Measurements from ENCODE around the gene LYL1.
A peak's percentile ranks its signal among the peaks of the same experiment; 100 is the strongest.

LYL1 gene

DNA sequence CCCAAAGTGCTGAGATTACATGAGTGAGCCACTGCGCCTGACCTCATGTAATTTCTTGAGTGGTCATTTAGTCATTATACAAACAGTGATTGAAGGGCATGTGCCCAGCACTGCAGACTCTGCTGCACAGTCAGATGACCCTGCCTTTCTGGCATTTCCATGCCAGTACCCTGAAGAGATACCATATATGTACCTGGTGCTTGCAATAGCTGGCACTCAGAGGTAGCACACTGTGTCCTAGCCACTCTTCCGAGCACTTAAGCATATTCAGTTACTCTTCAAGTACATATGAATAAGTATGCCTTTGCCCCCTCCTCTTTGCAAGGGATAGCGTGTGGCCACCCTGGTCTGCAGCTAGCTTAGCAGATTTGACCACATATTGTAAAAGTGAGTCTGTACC lies 32.0 kb upstream of the LYL1 start:
- H3K9me3 Mint-ChIP-seq, result no peaks in the 10 kb centered on the region
- H3K4me3 Mint-ChIP-seq, result no peak overlapping the region
- peaks cover 24% of the 10 kb centered on the region for H3K4me1 Mint-ChIP-seq
- H3K27me3 Mint-ChIP-seq, result no peaks in the 10 kb centered on the region
- H3K27ac Mint-ChIP-seq, result no peak overlapping the region
- H3K36me3 Mint-ChIP-seq, result peaks cover 2% of the 10 kb centered on the region

- Mint-ChIP-seq H3K4me3 (no peak overlapping the region), H3K27ac (no peak overlapping the region), H3K4me1 (peaks cover 31% of the 10 kb centered on the region), H3K27me3 (no peaks in the 10 kb centered on the region), H3K9me3 (no peaks in the 10 kb centered on the region), H3K36me3 (peaks cover 2% of the 10 kb centered on the region)
Measured at GRCh38 chr19:13133241-13133870, 30.7 kb upstream of the LYL1 start.

- Mint-ChIP-seq H3K27me3 (no peaks in the 10 kb centered on the region), H3K4me3 (peak overlapping the region; percentile 64), H3K27ac (peak overlapping the region; percentile 85), H3K36me3 (peaks cover 2% of the 10 kb centered on the region), H3K9me3 (no peaks in the 10 kb centered on the region), H3K4me1 (peaks cover 36% of the 10 kb centered on the region)
Measured at GRCh38 chr19:13132471-13133180, 30.0 kb upstream of the LYL1 start.

GRCh38 chr19:13130886-13131490 lies 28.3 kb upstream of the LYL1 start:
- Mint-ChIP-seq H3K36me3 (no peaks in the 10 kb centered on the region), H3K27me3 (no peaks in the 10 kb centered on the region), H3K4me1 (peaks cover 36% of the 10 kb centered on the region), H3K27ac (peak overlapping the region; percentile 35), H3K4me3 (no peak overlapping the region), H3K9me3 (no peaks in the 10 kb centered on the region)

GRCh38 chr19:13129384-13129783 lies 26.7 kb upstream of the LYL1 start:
- Mint-ChIP-seq H3K27me3 (no peaks in the 10 kb centered on the region), H3K4me1 (peaks cover 36% of the 10 kb centered on the region), H3K4me3 (no peak overlapping the region), H3K9me3 (no peaks in the 10 kb centered on the region), H3K27ac (no peak overlapping the region), H3K36me3 (no peaks in the 10 kb centered on the region)

- no peaks in the 10 kb centered on the region for H3K36me3 Mint-ChIP-seq
- no peaks in the 10 kb centered on the region for H3K9me3 Mint-ChIP-seq
- no peak overlapping the region for H3K27ac Mint-ChIP-seq
- no peak overlapping the region for H3K4me3 Mint-ChIP-seq
- H3K4me1 Mint-ChIP-seq, result peaks cover 37% of the 10 kb centered on the region
- H3K27me3 Mint-ChIP-seq, result no peaks in the 10 kb centered on the region
Measured at GRCh38 chr19:13128583-13128982, 25.9 kb upstream of the LYL1 start.

DNA sequence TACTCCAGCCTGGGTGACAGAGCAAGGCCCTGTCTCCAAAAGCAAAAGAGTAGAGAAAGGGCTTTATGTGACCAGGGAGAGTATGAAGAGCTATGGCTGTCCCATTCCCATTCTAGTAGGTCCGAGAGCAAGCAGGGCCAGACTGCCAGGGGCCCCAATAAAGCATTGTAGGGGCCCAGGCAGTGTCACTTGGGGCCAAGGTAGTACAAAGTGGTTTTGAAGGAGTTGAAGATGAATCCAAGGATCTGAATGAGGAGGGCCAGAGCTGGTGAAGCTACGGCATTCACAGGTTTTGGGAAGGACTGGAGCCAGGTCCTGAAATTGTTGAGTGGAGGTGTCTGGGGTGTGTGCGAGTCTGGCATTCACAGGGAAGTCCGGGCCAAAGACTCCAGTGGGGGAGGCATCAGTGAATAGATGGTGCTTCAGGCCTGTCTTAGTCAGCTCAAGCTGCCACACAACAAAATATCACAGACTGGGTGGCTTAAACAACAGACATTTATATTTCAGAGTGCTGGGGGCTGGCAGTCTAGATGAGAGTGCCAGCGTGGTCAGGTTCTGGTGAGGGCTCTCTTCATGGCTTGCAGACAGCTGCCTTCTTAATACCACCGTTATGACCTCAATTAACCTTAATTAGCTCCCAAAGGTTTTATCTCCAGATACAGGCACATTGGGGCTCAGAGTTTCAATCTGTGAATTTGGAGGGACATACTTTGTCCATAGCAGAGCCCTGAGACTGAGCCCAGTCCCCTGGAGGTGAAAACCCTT lies 25.3 kb upstream of the LYL1 start:
- H3K36me3 Mint-ChIP-seq, result no peaks in the 10 kb centered on the region
- no peaks in the 10 kb centered on the region for H3K9me3 Mint-ChIP-seq
- no peak overlapping the region for H3K4me3 Mint-ChIP-seq
- H3K27ac Mint-ChIP-seq, result peak overlapping the region; percentile 85
- no peaks in the 10 kb centered on the region for H3K27me3 Mint-ChIP-seq
- H3K4me1 Mint-ChIP-seq, result peaks cover 35% of the 10 kb centered on the region

GRCh38 chr19:13127051-13127450 lies 24.4 kb upstream of the LYL1 start:
- H3K27me3 Mint-ChIP-seq, result no peaks in the 10 kb centered on the region
- peaks cover 37% of the 10 kb centered on the region for H3K4me1 Mint-ChIP-seq
- no peaks in the 10 kb centered on the region for H3K36me3 Mint-ChIP-seq
- H3K27ac Mint-ChIP-seq, result no peak overlapping the region
- no peak overlapping the region for H3K4me3 Mint-ChIP-seq
- no peaks in the 10 kb centered on the region for H3K9me3 Mint-ChIP-seq

- H3K36me3 Mint-ChIP-seq, result no peaks in the 10 kb centered on the region
- no peaks in the 10 kb centered on the region for H3K27me3 Mint-ChIP-seq
- no peaks in the 10 kb centered on the region for H3K9me3 Mint-ChIP-seq
- peak overlapping the region; percentile 87 for H3K27ac Mint-ChIP-seq
- peaks cover 50% of the 10 kb centered on the region for H3K4me1 Mint-ChIP-seq
- H3K4me3 Mint-ChIP-seq, result no peak overlapping the region
Measured at GRCh38 chr19:13122980-13123957, 20.6 kb upstream of the LYL1 start.

DNA sequence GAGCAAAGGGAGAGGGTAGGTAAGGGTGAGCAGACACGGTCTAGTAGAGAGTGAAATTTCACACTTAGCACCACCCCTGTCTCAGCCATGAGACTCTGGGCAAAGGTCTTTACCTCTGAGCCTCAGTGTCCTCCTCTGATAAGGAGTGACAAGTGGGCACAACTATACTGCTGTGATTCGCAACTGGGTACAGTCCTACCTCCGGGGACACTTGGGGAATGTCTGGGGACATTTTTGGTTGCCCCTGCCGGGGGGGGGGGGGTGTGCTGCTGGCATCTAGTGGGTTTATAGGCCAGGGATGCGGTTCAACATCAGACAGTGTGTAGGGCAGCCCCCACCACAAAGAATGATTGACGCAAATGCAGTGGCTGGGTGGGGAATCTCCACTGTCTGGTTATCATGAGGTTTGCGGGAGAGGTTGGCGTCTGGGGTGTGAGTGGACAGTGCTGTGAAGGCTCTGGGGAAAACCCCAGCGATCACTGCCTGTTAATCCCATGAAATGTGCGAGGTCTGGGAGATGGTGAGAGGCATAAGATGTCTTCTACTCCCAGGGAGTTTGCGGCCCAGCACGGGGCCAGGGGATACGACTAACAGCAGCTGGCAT lies 19.7 kb upstream of the LYL1 start:
- Mint-ChIP-seq H3K36me3 (no peaks in the 10 kb centered on the region), H3K27me3 (no peaks in the 10 kb centered on the region), H3K27ac (peak overlapping the region; percentile 68), H3K9me3 (no peaks in the 10 kb centered on the region), H3K4me1 (peaks cover 44% of the 10 kb centered on the region), H3K4me3 (no peak overlapping the region)

DNA sequence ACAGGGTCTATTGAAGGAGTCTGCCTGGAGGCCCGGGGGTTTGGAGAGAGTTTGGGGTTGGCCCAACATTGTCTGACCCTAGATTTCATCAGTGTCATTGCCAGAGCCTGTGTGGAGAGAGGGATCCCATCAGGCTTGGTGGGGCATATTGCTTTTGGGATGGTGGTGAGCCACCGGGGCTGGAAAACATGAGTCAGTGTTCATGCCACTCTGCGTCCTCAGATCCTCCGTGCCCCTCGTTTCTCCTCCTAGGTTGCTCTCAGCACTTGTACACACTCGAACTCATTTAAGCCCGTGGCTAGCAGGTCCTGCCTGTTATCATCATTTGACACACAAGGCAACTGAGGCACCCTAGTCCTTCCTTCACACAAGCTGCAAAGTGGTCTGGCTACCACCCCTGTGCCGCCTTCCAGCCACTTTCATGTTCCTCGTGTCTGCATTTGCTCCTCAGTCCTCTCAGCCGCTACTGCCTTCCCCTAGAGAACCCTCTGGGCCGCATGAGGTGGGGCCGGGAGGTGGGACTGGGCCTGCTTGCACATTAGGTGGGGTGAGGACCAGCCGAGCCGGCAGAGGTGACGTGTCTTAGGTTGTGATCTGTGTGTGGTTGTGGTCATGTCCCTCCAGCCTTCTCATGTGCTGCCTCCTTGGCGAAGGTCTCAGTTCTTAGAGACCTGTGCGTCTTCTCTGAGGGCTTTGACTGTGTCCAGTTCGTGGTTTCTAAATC lies 19.1 kb upstream of the LYL1 start:
- H3K27me3 Mint-ChIP-seq, result no peaks in the 10 kb centered on the region
- H3K36me3 Mint-ChIP-seq, result no peaks in the 10 kb centered on the region
- no peaks in the 10 kb centered on the region for H3K9me3 Mint-ChIP-seq
- H3K27ac Mint-ChIP-seq, result peak overlapping the region; percentile 68
- H3K4me3 Mint-ChIP-seq, result no peak overlapping the region
- peaks cover 49% of the 10 kb centered on the region for H3K4me1 Mint-ChIP-seq

- Mint-ChIP-seq H3K27ac (peak overlapping the region; percentile 81), H3K27me3 (no peaks in the 10 kb centered on the region), H3K4me1 (peaks cover 53% of the 10 kb centered on the region), H3K4me3 (peak overlapping the region; percentile 15), H3K9me3 (no peaks in the 10 kb centered on the region), H3K36me3 (peaks cover 1% of the 10 kb centered on the region)
Measured at GRCh38 chr19:13120817-13121216, 18.2 kb upstream of the LYL1 start.

DNA sequence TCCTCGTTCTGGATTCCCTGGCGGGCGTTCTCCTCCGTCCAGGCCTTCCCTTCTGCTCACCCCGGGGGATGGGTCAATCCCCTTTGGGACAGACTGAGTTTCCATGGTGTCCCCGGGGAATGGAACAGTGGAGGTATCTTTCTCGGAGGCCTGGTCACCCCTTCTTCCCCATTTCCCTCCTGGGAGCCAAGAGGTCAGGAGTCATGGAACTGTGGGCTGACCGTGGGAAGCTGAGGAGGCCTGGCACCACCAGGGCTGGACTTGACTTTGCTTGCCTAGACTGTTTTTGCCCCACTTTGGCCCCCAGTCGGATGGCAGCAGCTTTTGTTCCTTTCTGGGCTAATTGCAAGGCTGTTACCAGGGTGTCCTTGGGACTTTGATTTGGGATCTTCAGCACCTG lies 17.4 kb upstream of the LYL1 start:
- Mint-ChIP-seq H3K27ac (no peak overlapping the region), H3K36me3 (peaks cover 4% of the 10 kb centered on the region), H3K4me3 (peak overlapping the region; percentile 85), H3K27me3 (no peaks in the 10 kb centered on the region), H3K9me3 (no peaks in the 10 kb centered on the region), H3K4me1 (peaks cover 57% of the 10 kb centered on the region)

DNA sequence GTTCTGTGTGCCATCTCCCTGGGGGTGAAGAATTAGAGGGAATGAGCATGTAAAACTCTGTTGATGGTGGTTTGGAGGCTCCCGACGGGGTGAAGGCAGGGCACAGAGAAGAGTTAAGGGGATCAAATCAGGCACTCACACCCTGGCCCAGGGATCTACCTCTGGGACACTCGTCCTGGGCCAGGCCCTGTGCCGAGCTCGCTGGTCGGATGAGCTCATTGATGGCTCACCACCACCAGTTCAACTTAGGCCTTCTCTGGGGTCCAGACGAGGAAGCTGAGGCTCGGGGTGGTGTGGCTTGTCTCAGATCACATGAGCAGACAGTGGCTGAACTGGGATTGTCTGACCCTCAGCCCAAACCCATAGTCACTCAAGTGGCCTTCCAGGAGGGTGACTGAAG lies 17.0 kb upstream of the LYL1 start:
- peaks cover 57% of the 10 kb centered on the region for H3K4me1 Mint-ChIP-seq

More for the DNA sequence above, 17.0 kb upstream of the LYL1 start:
- Mint-ChIP-seq H3K36me3 (peaks cover 4% of the 10 kb centered on the region), H3K27ac (peak overlapping the region; percentile 82), H3K27me3 (no peaks in the 10 kb centered on the region), H3K9me3 (no peaks in the 10 kb centered on the region), H3K4me3 (peak overlapping the region; percentile 85)
